Calu3 (cell line): ENCODE results near the gene C20orf202. TPM values are rescaled to one million over a fixed set of nuclear protein-coding genes. Genes with fewer than 3 reads are reported as not detected.

Experiments used
- BruUV-seq: library from RNA; stranded (reverse); fragments of 400-500 nt; replicated peaks from 2 replicates; lab custom pipeline; 2021; lab: Mats Ljungman, UMichigan
- CTCF ChIA-PET: fragments of 300-600 bp; sonication (Branson Sonifier 250); formaldehyde crosslinking; loops from one replicate; lab custom pipeline; 2022; ENCODE audit warnings: antibody characterized with exemption; lab: Charles Lee
- DNase-seq: peaks from one replicate; pipeline ENCODE4 v3.0.0; 2022
- H3K27ac Mint-ChIP-seq: one replicate; pipeline ENCODE4 v1.8.0; 2022; ENCODE audit warnings: mixed read lengths; ENCODE audit not compliant: unreplicated experiment
- H3K27me3 Mint-ChIP-seq: one replicate; pipeline ENCODE4 v1.8.0; 2022; ENCODE audit warnings: mixed read lengths; ENCODE audit not compliant: unreplicated experiment
- H3K36me3 Mint-ChIP-seq: one replicate; pipeline ENCODE4 v1.8.0; 2022; ENCODE audit warnings: mild to moderate bottlenecking, moderate library complexity, mixed read lengths; ENCODE audit not compliant: insufficient read depth, unreplicated experiment
- H3K4me1 Mint-ChIP-seq: one replicate; pipeline ENCODE4 v1.8.0; 2022; ENCODE audit warnings: mild to moderate bottlenecking, low read depth, mixed read lengths; ENCODE audit not compliant: unreplicated experiment
- H3K4me3 Mint-ChIP-seq: one replicate; pipeline ENCODE4 v1.8.0; 2022; ENCODE audit warnings: mild to moderate bottlenecking, low read depth, moderate library complexity, mixed read lengths; ENCODE audit not compliant: unreplicated experiment
- H3K9me3 Mint-ChIP-seq: one replicate; pipeline ENCODE4 v1.8.0; 2022; ENCODE audit warnings: low read depth, mixed read lengths; ENCODE audit not compliant: unreplicated experiment
- intact Hi-C: fragments of 100-400 bp; cut with micrococcal nuclease; formaldehyde crosslinking; loops from one replicate; pipeline ENCODE4 v1.10.0; 2022; ENCODE audit not compliant: unreplicated experiment
- total RNA-seq: library from RNA; stranded (reverse); gene quantifications from 2 replicates; pipeline ENCODE4 v1.2.3, GENCODE V29; 2022
- TF ChIP-seq, protein P1 (sequence below): fragments of 200-600 bp; IDR thresholded peaks from one replicate; pipeline ENCODE4 v1.8.0; 2022; ENCODE audit warnings: antibody characterized with exemption; ENCODE audit not compliant: unreplicated experiment

Gene C20orf202
- total RNA-seq, 1 experiment from 2014 or later, result not detected

DNA sequence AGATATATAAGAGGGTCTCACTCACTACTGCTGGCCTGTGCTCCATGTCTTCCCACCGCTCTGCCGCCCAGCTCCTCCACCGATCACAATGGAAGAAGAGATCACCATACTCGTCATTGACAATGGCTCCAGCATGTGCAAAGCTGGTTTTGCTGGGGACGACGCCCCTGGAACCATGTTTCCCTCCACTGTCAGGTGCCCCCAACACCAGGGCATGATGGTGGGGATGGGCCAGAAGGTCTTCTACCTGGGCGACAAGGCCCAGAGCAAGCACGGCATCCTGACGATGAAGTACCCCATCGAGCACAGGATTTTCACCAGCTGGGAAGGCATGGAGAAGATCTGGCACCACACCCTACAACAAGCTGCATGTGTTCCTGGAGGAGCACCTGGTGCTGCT lies 42.8 kb upstream of the C20orf202 start:
- BruUV-seq, result no TSS peak
- H3K4me3 Mint-ChIP-seq, result no peak overlapping the region
- no peak overlapping the region for H3K27ac Mint-ChIP-seq
- intact Hi-C loops, result no loop called here
- no peaks in the 10 kb centered on the region for H3K27me3 Mint-ChIP-seq
- CTCF ChIA-PET, result no interaction called here
- no peak for DNase-seq
- TF ChIP-seq, protein P1, sequence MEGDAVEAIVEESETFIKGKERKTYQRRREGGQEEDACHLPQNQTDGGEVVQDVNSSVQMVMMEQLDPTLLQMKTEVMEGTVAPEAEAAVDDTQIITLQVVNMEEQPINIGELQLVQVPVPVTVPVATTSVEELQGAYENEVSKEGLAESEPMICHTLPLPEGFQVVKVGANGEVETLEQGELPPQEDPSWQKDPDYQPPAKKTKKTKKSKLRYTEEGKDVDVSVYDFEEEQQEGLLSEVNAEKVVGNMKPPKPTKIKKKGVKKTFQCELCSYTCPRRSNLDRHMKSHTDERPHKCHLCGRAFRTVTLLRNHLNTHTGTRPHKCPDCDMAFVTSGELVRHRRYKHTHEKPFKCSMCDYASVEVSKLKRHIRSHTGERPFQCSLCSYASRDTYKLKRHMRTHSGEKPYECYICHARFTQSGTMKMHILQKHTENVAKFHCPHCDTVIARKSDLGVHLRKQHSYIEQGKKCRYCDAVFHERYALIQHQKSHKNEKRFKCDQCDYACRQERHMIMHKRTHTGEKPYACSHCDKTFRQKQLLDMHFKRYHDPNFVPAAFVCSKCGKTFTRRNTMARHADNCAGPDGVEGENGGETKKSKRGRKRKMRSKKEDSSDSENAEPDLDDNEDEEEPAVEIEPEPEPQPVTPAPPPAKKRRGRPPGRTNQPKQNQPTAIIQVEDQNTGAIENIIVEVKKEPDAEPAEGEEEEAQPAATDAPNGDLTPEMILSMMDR, result no peak
- no peaks in the 10 kb centered on the region for H3K4me1 Mint-ChIP-seq
- H3K36me3 Mint-ChIP-seq, result peaks cover 15% of the 10 kb centered on the region
- H3K9me3 Mint-ChIP-seq, result no peaks in the 10 kb centered on the region

DNA sequence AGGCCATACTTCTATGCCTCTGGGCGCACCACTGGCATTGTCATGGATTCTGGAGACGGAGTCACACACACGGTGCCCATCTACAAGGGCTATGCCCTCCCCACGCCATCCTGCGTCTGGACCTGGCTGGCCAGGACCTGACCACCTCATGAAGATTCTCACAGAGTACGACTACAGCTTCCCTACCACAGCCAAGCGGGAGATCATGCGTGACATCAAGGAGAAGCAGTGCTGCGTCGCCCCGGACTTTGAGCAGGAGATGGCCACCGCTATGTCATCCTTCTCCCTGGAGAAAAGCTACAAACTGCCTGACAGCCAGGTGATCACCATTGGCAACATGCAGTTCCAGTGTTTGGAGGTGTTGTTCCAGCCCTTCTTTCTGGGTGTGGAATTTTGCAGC lies 42.3 kb upstream of the C20orf202 start:
- no peak overlapping the region for H3K27ac Mint-ChIP-seq
- TF ChIP-seq, protein P1, result no peak
- BruUV-seq, result no TSS peak
- no peak for DNase-seq
- CTCF ChIA-PET, result interaction anchor here (0.5 kb wide), 1 partner anchor 220 kb away, joined by 5 read pairs; no protein-coding TSS in a partner anchor
- H3K9me3 Mint-ChIP-seq, result no peaks in the 10 kb centered on the region
- H3K27me3 Mint-ChIP-seq, result no peaks in the 10 kb centered on the region
- intact Hi-C loops, result no loop called here
- H3K4me3 Mint-ChIP-seq, result no peak overlapping the region
- peaks cover 15% of the 10 kb centered on the region for H3K36me3 Mint-ChIP-seq
- no peaks in the 10 kb centered on the region for H3K4me1 Mint-ChIP-seq

DNA sequence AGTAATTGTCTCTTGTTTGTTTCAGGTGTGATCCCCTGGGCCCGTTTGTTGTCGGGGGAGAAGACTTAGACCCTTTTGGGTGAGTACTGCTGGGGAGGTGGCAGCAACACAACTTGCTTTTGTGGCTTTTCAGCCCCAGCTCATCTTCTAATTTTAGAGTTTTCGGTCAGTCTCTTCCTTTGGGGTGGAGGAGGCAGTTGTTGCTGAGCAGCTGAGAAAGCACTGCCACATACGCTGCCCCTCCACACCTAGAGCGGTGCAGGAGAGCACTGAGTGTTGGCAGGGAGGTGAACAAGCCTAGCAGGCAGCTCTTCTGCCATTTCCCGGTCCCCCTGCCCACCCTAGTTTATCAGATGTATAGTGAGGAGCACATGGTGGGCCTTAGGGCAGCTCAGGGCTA lies 40.1 kb upstream of the C20orf202 start:
- BruUV-seq, result no TSS peak
- Mint-ChIP-seq H3K4me1 (no peaks in the 10 kb centered on the region), H3K27ac (no peak overlapping the region), H3K36me3 (peaks cover 28% of the 10 kb centered on the region), H3K27me3 (no peaks in the 10 kb centered on the region), H3K9me3 (no peaks in the 10 kb centered on the region), H3K4me3 (no peak overlapping the region)
- TF ChIP-seq, protein P1, result no peak
- intact Hi-C loops, result no loop called here
- CTCF ChIA-PET, result no interaction called here
- DNase-seq, result no peak

DNA sequence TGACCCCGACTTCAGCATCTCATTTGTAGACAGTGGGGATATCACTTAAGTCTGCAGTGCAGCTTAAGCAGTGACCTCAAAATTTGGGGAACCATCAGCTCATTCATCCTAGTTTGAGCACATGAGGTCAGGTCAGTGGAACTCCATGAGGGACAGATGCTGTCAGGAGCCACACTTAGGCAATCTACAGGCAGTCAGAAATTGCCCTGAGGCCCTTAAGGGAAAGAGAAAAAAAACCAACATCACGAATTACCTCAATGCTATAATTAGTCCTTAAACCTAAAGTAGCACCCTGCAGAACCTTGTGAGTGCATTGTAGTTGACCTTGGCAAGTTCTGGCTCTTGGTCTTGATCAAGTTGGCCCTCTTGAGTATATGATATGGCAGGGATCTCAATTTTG lies 39.6 kb upstream of the C20orf202 start:
- H3K36me3 Mint-ChIP-seq, result peaks cover 28% of the 10 kb centered on the region
- no peaks in the 10 kb centered on the region for H3K4me1 Mint-ChIP-seq
- TF ChIP-seq, protein P1, result no peak
- H3K9me3 Mint-ChIP-seq, result no peaks in the 10 kb centered on the region
- no peak overlapping the region for H3K4me3 Mint-ChIP-seq
- intact Hi-C loops, result no loop called here
- H3K27ac Mint-ChIP-seq, result no peak overlapping the region
- no peak for DNase-seq
- CTCF ChIA-PET, result no interaction called here
- H3K27me3 Mint-ChIP-seq, result no peaks in the 10 kb centered on the region
- BruUV-seq, result no TSS peak
